A549 (cell line): ENCODE measurements around the gene IRF4. TPM values are rescaled to one million over a fixed set of nuclear protein-coding genes. Genes with fewer than 3 reads are reported as not detected.

Source experiments
- ATAC-seq, 2 experiments: fragments of 200-7000 bp in 1 of 2; fragments of >200 bp in 1 of 2; cut with Nextera tagmentation in 1 of 2; cut with Tn5 transposase in 1 of 2; 3 replicates each; pipeline versions ENCODE4 v1.8.0 to v1.9.1; 2018 to 2020; ENCODE audit warnings: mild to moderate bottlenecking in 1 of 2, moderate library complexity in 1 of 2
- CTCF ChIA-PET: fragments of 300-600 bp; sonication (Branson Sonifier 250); formaldehyde crosslinking; extraction: SDS; loops from one replicate; lab custom pipeline; 2021; ENCODE audit warnings: antibody characterized with exemption, inconsistent platforms; lab: Yijun Ruan, JAX
- POLR2A ChIA-PET: fragments of 350-600 bp; formaldehyde crosslinking; extraction: SDS; loops from one replicate; lab custom pipeline; 2021; ENCODE audit warnings: antibody characterized with exemption, inconsistent platforms; lab: Yijun Ruan, JAX
- DNase-seq, 2 experiments: peaks; one replicate each; pipeline versions ENCODE4 v3.0.0 to v3.0.0-alpha.2; 2011 to 2016; ENCODE audit warnings: low read depth in 1 of 2, low spot score in 1 of 2
- FAIRE-seq: peaks from 2 replicates; lab custom pipeline; 2011; peaks lifted over from hg19 to GRCh38; lab: Jason Lieb, UNC
- H3K27ac ChIP-seq, 2 experiments: fragments of >200 bp; sonication (Bioruptor Twin); formaldehyde crosslinking; 3 replicates each; pipeline ENCODE4 v1.5.1; 2016 to 2017
- H3K4me1 ChIP-seq: fragments of >200 bp; sonication (Bioruptor Twin); formaldehyde crosslinking; 3 replicates; pipeline ENCODE4 v1.6.1; 2016
- H3K4me2 ChIP-seq: fragments of >200 bp; sonication (Bioruptor Twin); formaldehyde crosslinking; 3 replicates; pipeline ENCODE4 v1.6.1; 2016
- H3K4me3 ChIP-seq: fragments of >200 bp; sonication (Bioruptor Twin); formaldehyde crosslinking; 3 replicates; pipeline ENCODE4 v1.5.1; 2016
- H3K9me3 ChIP-seq: fragments of >200 bp; sonication (Bioruptor Twin); formaldehyde crosslinking; 3 replicates; pipeline ENCODE4 v1.6.1; 2016
- ATOH8 ChIP-seq: fragments of 250-450 bp; sonication (Bioruptor Pico); IDR thresholded peaks from 2 replicates; pipeline ENCODE4 v1.5.0; 2020; ENCODE audit warnings: low read depth, mild to moderate bottlenecking, moderate library complexity
- BCL3 ChIP-seq: fragments of >200 bp; sonication (Bioruptor Twin); formaldehyde crosslinking; IDR thresholded peaks from 3 replicates; pipeline ENCODE4 v1.6.1; 2016
- BHLHE40 ChIP-seq: IDR thresholded peaks from 2 replicates; pipeline ENCODE4 v1.6.1; 2012; ENCODE audit warnings: low read depth, low read length, inconsistent platforms
- CBX2 ChIP-seq: fragments of 200-600 bp; sonication (generic); IDR thresholded peaks from 2 replicates; pipeline ENCODE4 v1.6.1; 2016; ENCODE audit warnings: low read depth, mild to moderate bottlenecking, borderline replicate concordance
- CBX8 ChIP-seq: fragments of 200-600 bp; sonication (generic); IDR thresholded peaks from 2 replicates; pipeline ENCODE4 v1.6.1; 2016
- CEBPB ChIP-seq, 2 experiments: fragments of >200 bp in 1 of 2; sonication (Bioruptor Twin) in 1 of 2; formaldehyde crosslinking in 1 of 2; IDR thresholded peaks; 2 replicates each; pipeline ENCODE4 v1.6.1; 2012 to 2016
- EHMT2 ChIP-seq: fragments of 200-600 bp; sonication (generic); IDR thresholded peaks from 2 replicates; pipeline ENCODE4 v1.6.1; 2016; ENCODE audit warnings: antibody characterized with exemption, low read depth, mild to moderate bottlenecking, moderate library complexity
- HEYL ChIP-seq: fragments of 250-450 bp; sonication (Bioruptor Pico); IDR thresholded peaks from 2 replicates; pipeline ENCODE4 v1.8.0; 2021; ENCODE audit warnings: mild to moderate bottlenecking, moderate library complexity
- HMGXB4 ChIP-seq: fragments of 250-450 bp; sonication (Bioruptor Pico); IDR thresholded peaks from 2 replicates; pipeline ENCODE4 v1.5.0; 2021; ENCODE audit warnings: mild to moderate bottlenecking, moderate library complexity, borderline replicate concordance
- HOXA7 ChIP-seq: fragments of 250-450 bp; sonication (Bioruptor Pico); IDR thresholded peaks from 2 replicates; pipeline ENCODE4 v1.5.0; 2020; ENCODE audit warnings: mild to moderate bottlenecking, moderate library complexity
- KDM5A ChIP-seq: fragments of 200-600 bp; sonication (generic); IDR thresholded peaks from 2 replicates; pipeline ENCODE4 v1.6.1; 2016; ENCODE audit warnings: antibody characterized with exemption, mild to moderate bottlenecking
- MAX ChIP-seq: IDR thresholded peaks from 2 replicates; pipeline ENCODE4 v1.6.1; 2012
- MAZ ChIP-seq: fragments of 150-350 bp; IDR thresholded peaks from 2 replicates; pipeline ENCODE4 v1.6.1; 2014; ENCODE audit warnings: antibody characterized with exemption, low read depth, low read length, borderline replicate concordance
- MYC ChIP-seq: IDR thresholded peaks from 2 replicates; pipeline ENCODE4 v1.6.1; 2012; ENCODE audit warnings: mild to moderate bottlenecking, inconsistent platforms, low read length, improper control_type of control experiment, borderline replicate concordance
- REST ChIP-seq: fragments of 200-600 bp; sonication (generic); IDR thresholded peaks from 2 replicates; pipeline ENCODE4 v1.6.1; 2016; ENCODE audit warnings: antibody characterized with exemption, mild to moderate bottlenecking, moderate library complexity
- SMC3 ChIP-seq: fragments of >200 bp; sonication (Bioruptor Twin); formaldehyde crosslinking; IDR thresholded peaks from 3 replicates; pipeline ENCODE4 v1.6.1; 2018; ENCODE audit warnings: inconsistent platforms
- TP53 ChIP-seq: fragments of 250-450 bp; sonication (Bioruptor Pico); IDR thresholded peaks from 2 replicates; pipeline ENCODE4 v1.5.0; 2021; ENCODE audit warnings: mild to moderate bottlenecking, moderate library complexity
- WGBS: methylation state at CpG from one replicate; pipeline ENCODE4 v1.1.6; 2017; ENCODE audit errors: missing lambda C conversion rate; 5-methylcytosine and 5-hydroxymethylcytosine counted together
- polyA plus RNA-seq, 4 experiments: library from polyadenylated mRNA; depleted of rRNA in 3 of 4; stranded (reverse); fragments of >200 nt; fragmentation: RNase III in 1 of 4; extraction: RNeasy Plus Mini Kit Qiagen cat#74134 plus additional on column Dnase treatment in 1 of 4; gene quantifications; 2 replicates in 3 of 4; 3 replicates in 1 of 4; pipeline ENCODE4 v1.2.3, GENCODE V29; 2011 to 2017

Gene IRF4
- polyA plus RNA-seq, 2 of the 4 experiments (the other 2 are of a cell fraction), result 0.03 TPM

- H3K27ac ChIP-seq, result no peak overlapping the region
- no peak for DNase-seq
- ATAC-seq, result no peak
- FAIRE-seq, result no peak
- TF ChIP-seq TP53 (CRISPR knock-in tag) (no peak), ATOH8 (no peak), CBX2 (no peak), EHMT2 (no peak), MAX (no peak)
- 80% methylated on average over 14 of the region's 28 CpGs for WGBS
- ChIA-PET CTCF (interaction anchor here (0.6 kb wide), 1 partner anchor 14 kb away, joined by 3 read pairs; no protein-coding TSS in a partner anchor), POLR2A (no interaction called here)
- no peak overlapping the region for H3K4me3 ChIP-seq
- no peaks in the 10 kb centered on the region for H3K4me1 ChIP-seq
- H3K4me2 ChIP-seq, result no peak overlapping the region
- H3K9me3 ChIP-seq, result no peaks in the 10 kb centered on the region
Observed at GRCh38 chr6:379410-380181, 12.0 kb upstream of the IRF4 start.

- no peak overlapping the region for H3K4me3 ChIP-seq
- no peak for DNase-seq
- ATAC-seq, result no peak
- no peak overlapping the region for H3K4me2 ChIP-seq
- FAIRE-seq, result no peak
- TF ChIP-seq KDM5A (no peak), BCL3 (no peak), HMGXB4 (no peak), MYC (no peak), SMC3 (no peak), CBX8 (no peak), CEBPB (IDR thresholded peaks at IDR 0.05) (no peak), MAX (no peak), CBX2 (no peak), REST (no peak), HOXA7 (CRISPR knock-in tag) (no peak), HEYL (CRISPR knock-in tag) (no peak), BHLHE40 (no peak), MAZ (no peak)
- ChIA-PET POLR2A (no interaction called here), CTCF (interaction anchor here (0.6 kb wide), 1 partner anchor 15 kb away, joined by 3 read pairs; no protein-coding TSS in a partner anchor)
- H3K4me1 ChIP-seq, result no peaks in the 10 kb centered on the region
- 66% methylated on average over 23 of the region's 26 CpGs for WGBS
- no peaks in the 10 kb centered on the region for H3K9me3 ChIP-seq
- no peak overlapping the region for H3K27ac ChIP-seq
Observed at GRCh38 chr6:380234-381218, 11.0 kb upstream of the IRF4 start.
